ENCODE measurements around the gene GCK. TPM values are rescaled to one million over a fixed set of nuclear protein-coding genes. Genes with fewer than 3 reads are reported as not detected.

GCK gene
- total RNA-seq, 1 experiment from 2014 or later = not detected

GRCh38 chr7:44159824-44160630 is 29.2 kb downstream of the GCK start:
- TF ChIP-seq, protein P1, sequence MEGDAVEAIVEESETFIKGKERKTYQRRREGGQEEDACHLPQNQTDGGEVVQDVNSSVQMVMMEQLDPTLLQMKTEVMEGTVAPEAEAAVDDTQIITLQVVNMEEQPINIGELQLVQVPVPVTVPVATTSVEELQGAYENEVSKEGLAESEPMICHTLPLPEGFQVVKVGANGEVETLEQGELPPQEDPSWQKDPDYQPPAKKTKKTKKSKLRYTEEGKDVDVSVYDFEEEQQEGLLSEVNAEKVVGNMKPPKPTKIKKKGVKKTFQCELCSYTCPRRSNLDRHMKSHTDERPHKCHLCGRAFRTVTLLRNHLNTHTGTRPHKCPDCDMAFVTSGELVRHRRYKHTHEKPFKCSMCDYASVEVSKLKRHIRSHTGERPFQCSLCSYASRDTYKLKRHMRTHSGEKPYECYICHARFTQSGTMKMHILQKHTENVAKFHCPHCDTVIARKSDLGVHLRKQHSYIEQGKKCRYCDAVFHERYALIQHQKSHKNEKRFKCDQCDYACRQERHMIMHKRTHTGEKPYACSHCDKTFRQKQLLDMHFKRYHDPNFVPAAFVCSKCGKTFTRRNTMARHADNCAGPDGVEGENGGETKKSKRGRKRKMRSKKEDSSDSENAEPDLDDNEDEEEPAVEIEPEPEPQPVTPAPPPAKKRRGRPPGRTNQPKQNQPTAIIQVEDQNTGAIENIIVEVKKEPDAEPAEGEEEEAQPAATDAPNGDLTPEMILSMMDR (IDR thresholded peaks at IDR 0.05; ENCODE audit: unreplicated experiment) = no peak
- POLR2A ChIA-PET = no interaction called here
- no TSS peak for BruUV-seq (replicated peaks)
- H3K4me3 Mint-ChIP-seq (ENCODE audit: unreplicated experiment) = no peak overlapping the region
- no peaks in the 10 kb centered on the region for H3K9me3 Mint-ChIP-seq (ENCODE audit: unreplicated experiment)
- peaks cover 19% of the 10 kb centered on the region for H3K4me1 Mint-ChIP-seq (ENCODE audit: insufficient read depth, unreplicated experiment)
- CTCF ChIA-PET = interaction anchor here (0.7 kb wide), 1 partner anchor 27 kb away, joined by 3 read pairs; no protein-coding TSS in a partner anchor
- intact Hi-C loops (cut with micrococcal nuclease) = no loop called here
- H3K36me3 Mint-ChIP-seq (ENCODE audit: insufficient read depth, unreplicated experiment) = no peaks in the 10 kb centered on the region
- no peak overlapping the region for H3K27ac Mint-ChIP-seq (ENCODE audit: low read depth, unreplicated experiment)
- DNase-seq (ENCODE audit: unreplicated experiment) = no peak
- no peaks in the 10 kb centered on the region for H3K27me3 Mint-ChIP-seq (ENCODE audit: insufficient read depth, unreplicated experiment)

GRCh38 chr7:44158873-44159631 is 30.2 kb downstream of the GCK start:
- Mint-ChIP-seq H3K4me3 (ENCODE audit: unreplicated experiment) (no peak overlapping the region), H3K4me1 (ENCODE audit: insufficient read depth, unreplicated experiment) (peaks cover 19% of the 10 kb centered on the region), H3K27me3 (ENCODE audit: insufficient read depth, unreplicated experiment) (no peaks in the 10 kb centered on the region), H3K27ac (ENCODE audit: low read depth, unreplicated experiment) (no peak overlapping the region), H3K36me3 (ENCODE audit: insufficient read depth, unreplicated experiment) (no peaks in the 10 kb centered on the region), H3K9me3 (ENCODE audit: unreplicated experiment) (no peaks in the 10 kb centered on the region)
- CTCF ChIA-PET = no interaction called here
- TF ChIP-seq, protein P1 (IDR thresholded peaks at IDR 0.05; ENCODE audit: unreplicated experiment) = no peak
- intact Hi-C loops (cut with micrococcal nuclease) = no loop called here
- POLR2A ChIA-PET = no interaction called here
- no TSS peak for BruUV-seq (replicated peaks)
- no peak for DNase-seq (ENCODE audit: unreplicated experiment)

DNA sequence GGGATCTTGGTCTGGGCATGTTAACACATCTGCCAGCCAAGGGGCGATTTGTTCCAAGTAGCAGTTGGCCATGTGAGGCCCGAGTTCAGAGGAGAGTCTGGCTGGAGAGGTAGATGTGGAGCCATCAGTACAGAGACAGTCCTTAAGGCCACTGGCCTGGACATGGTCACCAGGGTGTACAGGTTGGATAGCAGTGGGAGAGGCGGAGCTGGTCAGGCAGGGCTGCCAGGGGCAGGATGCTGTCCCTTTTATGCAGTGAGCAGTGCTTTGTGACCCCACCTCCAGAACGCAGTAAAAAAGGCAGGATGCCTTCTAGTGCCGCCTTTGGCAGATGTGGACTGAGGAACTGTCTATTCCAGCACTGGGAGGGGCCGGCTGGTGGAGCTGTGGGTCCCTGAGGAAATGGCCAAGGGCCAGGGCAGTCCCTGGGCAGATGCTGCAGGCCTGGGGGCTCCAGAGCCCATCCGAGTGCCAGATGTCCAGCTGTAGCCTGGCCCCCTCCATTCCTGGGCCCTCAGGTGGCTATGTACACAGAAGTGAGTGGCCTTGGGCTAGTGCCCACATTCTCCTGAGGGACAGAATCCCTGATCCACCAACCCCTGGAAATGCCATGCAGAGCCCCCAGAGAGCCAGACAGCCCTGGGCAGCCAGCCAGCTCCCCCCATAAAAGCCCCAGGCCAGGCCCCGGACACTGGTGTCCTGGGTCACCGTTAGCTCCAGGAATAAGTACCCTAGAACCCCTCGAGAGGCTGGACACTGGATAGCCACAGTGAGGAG is 31.0 kb downstream of the GCK start:
- no peaks in the 10 kb centered on the region for H3K9me3 Mint-ChIP-seq (ENCODE audit: unreplicated experiment)
- no peaks in the 10 kb centered on the region for H3K27me3 Mint-ChIP-seq (ENCODE audit: insufficient read depth, unreplicated experiment)
- no peak overlapping the region for H3K27ac Mint-ChIP-seq (ENCODE audit: low read depth, unreplicated experiment)
- BruUV-seq (replicated peaks) = no TSS peak
- POLR2A ChIA-PET = no interaction called here
- DNase-seq (ENCODE audit: unreplicated experiment) = no peak
- peaks cover 13% of the 10 kb centered on the region for H3K4me1 Mint-ChIP-seq (ENCODE audit: insufficient read depth, unreplicated experiment)
- CTCF ChIA-PET = no interaction called here
- TF ChIP-seq, protein P1 (IDR thresholded peaks at IDR 0.05; ENCODE audit: unreplicated experiment) = no peak
- intact Hi-C loops (cut with micrococcal nuclease) = no loop called here
- H3K4me3 Mint-ChIP-seq (ENCODE audit: unreplicated experiment) = no peak overlapping the region
- no peaks in the 10 kb centered on the region for H3K36me3 Mint-ChIP-seq (ENCODE audit: insufficient read depth, unreplicated experiment)
